Activated naive CD8-positive, alpha-beta T cell treated with anti-CD3 and anti-CD28 coated beads, Interleukin-2, amount 50 U/mL, for 16 hours (primary cell): Measurements from ENCODE around the gene MARCHF6.
"Not testable (repeated sequence)": the region's sequence is repeated elsewhere in the genome, so short reads cannot be mapped to it uniquely, and the experiment has no call there.

ENCODE experiments used
- DNase-seq: peaks from one replicate; pipeline ENCODE4 v3.0.0-alpha.2; 2020; ENCODE audit warnings: low read depth, low spot score

Gene MARCHF6

DNA sequence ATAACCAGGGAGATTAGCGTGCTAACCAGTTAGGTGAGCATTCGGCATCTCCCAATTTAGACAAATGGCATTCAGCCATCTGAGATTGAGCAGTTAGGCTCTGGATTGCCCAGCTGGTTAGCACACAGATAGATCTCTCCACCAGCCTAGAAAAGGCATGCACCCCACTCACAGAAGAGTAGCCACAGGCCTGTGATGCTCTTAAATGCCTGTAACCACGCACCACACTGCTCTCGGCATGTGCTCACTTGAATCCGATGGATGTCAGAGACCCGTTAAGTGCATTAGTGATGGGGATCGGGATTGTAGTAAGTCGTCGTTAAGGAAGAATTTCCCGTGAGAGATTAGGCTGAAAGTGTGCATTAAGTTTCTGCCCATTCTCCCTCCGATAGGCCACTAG is 23.0 kb downstream of the MARCHF6 start:
- no peak for DNase-seq

DNA sequence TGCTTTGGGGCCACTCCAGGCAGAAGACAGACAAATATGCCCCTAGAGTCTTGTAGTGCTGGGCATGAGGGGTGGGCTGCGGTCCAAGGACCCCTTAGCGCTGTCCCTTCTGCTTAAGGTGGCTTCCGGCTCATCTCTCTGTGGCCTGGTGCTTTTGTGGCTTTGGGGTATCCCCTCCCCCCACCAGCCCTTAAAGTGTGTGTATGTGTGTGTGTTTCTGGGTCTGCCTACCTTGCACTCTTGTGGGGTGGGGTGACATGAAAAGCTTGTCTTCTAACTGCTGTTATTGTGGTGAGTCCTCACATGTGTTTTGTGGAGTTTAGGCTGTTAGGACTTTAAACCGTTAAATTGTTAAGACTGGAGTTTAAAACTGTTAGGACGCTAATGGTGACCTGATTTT is 23.6 kb downstream of the MARCHF6 start:
- no peak for DNase-seq

DNA sequence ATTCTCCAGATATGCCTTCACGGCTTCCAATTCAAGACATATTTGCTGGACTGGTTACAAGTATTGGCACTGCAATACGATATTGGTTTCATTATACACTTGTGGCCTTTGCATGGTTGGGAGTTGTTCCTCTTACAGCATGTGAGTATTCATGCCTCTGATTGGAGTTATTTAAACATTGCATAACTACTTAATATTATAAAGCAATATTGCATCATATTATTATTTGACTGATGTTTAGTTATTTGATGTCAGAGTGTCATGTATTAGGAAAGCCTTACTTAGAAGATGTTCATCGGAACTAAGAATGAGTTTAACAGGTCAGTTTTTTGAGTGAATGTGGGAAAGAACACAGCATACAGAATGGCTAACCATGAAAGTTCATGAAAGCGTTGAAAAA is 28.3 kb downstream of the MARCHF6 start:
- DNase-seq, result no peak

DNA sequence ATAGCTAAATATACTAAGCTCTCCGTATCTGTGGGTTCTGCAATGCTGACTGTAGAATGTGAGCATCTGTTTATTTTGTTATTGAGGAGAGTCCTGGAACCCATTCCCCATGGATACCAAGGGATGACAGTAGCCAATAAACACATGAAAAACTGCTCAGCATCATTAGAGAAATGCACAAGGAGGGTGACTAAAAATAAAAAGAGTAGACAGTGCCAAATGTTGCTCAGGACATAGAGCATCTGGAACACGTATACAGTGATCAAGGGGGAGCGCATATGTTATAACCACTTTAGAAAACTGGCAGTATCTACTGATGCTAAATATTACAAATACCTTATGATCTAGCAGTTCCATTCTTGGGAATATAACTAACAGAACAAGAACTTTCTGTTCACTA is 31.0 kb downstream of the MARCHF6 start:
- DNase-seq, result no peak

DNA sequence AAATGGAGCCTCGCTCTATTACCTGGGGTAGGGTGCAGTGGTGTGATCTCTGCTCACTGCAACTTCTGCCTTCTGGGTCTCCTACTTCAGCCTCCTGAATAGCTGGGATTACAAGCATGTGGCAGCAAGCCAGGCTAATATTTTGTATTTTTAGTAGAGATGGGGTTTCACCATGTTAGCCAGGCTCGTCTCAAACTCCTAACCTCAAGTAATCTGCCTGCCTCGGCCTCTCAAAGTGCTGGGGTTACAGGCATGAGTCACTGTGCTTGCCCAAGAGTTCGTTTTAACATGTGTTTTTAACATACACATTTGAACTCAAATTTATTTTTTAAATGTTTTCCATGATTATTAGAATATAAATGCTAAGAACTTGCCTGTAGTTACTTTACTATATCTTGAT is 34.2 kb downstream of the MARCHF6 start:
- DNase-seq, result no peak

DNA sequence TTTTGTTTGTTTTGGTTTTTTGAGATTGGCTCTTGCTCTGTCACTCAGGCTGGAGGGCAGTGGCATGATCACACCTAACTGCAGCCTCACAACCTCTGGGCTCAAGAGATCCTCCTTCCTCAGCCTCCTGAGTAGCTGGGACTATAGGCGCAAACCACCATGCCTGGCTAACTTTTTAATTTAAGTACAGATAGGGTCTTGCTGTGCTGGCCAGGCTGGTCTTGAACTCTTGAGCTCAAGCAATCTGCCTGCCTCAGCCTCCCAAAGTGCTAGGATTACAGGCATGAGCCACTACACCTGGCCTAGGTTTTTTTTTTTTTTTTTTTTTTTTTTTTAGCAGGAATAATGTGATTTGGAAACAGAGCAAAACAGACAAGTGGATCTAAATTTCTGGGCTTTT is 37.6 kb downstream of the MARCHF6 start:
- DNase-seq, result no peak

DNA sequence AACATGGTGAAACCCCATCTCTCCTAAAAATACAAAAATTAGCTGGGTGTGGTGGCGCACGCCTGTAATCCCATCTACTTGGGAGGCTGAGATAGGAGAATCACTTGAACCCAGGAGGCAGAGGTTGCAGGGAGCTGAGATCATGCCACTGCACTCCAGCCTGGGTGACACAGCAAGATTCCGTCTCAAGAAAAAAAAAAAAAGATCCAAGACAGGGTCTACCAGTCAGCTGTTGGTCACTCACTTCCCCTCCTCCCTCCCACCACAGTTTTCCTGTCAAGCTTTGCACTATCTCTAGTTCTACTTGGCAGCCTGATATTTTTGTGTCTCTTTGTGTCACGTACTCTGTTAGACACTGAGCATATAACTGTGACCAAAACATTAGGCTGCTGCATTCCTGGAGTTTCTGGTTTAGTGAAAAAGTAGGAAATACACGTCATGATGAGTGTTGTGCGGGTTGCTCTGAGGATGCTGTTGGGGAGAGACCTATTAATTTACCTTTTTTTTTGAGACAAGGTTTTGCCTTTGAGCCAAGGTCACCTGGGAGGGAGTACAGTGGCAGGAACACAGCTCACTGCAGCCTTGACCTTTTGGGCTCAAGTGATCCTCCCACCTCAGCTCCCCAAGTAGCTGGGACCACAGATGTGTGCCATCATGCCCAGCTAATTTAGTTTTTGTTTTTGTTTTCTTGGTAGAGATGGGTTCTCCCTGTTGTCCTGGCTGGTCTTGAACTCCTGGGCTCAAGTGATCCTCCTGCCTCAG is 39.3 kb downstream of the MARCHF6 start:
- DNase-seq, result not testable (repeated sequence)

DNA sequence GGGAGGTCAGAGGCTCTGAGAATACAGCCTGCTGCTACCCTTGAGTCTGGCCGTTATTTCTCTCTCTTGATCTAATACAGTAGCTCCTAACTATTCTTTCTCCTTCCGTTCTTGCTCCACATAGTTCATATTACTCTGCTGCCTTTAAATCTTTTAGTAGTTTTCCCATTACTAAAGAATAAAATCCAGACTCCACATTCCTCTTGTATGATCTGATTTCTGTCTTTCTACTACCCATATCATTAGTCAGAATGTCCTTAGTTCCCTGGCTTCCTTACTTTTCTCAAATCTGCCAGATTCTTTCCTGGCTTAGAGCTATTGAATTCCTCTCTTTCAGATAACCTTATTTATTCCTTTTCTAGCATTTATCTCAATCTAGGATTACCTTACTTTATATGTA is 40.0 kb downstream of the MARCHF6 start:
- DNase-seq, result no peak

DNA sequence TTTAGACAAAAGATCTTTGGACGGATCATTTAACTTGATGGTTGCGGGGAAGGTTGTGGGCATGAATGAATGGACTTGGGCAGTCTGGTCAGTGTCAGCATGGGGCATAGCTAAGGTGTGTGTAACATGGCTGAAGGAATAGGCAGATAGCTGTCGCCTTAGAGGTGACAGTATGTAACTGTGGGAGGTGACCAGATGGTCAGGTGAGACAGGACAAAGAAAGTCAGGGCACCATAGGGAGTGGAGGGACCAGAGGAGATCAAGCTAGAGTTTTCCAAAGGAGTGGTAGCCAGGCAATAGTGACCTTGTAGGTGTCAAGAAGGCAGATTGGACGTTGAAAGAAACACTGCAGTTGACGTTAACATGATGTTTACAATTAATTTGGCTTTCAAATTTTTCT is 43.1 kb downstream of the MARCHF6 start:
- no peak for DNase-seq

DNA sequence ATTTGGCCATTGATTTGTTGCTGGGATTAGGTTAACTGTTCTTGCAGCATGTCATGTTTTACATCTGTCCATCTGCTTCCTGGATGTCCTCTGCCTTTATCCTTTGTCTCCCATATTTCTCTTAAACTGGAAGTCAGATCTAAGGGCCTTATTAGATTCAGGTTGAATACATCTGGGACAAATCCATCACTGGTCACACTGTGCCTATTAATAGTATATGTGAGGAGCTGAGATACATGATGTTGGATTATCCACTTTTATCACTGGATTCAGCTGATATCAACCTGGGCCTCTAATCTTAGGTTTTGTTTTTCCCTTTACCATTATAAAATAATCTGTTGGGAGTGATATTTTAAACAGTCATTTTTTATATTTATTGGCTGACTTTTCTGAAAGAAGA is 46.3 kb downstream of the MARCHF6 start:
- DNase-seq, result no peak

DNA sequence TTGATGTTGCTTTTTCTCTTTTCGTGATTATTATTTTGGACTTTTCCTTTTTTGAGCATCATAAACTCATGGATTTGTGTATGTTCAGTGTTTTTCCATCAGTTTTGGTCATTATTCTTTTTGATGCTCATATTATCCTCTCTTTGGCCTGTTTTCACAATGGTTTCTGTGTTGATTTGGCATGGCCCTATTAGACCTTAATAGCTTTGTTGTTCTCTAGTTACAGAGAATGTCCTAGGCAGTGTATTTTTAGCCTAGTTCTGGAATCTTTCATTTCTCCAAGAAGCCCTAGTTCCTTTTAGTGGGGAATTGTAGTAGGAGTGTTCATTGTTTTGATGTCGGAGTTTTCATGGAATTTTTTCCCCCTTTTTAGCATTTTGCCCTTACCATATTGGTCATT is 46.9 kb downstream of the MARCHF6 start:
- DNase-seq, result no peak

DNA sequence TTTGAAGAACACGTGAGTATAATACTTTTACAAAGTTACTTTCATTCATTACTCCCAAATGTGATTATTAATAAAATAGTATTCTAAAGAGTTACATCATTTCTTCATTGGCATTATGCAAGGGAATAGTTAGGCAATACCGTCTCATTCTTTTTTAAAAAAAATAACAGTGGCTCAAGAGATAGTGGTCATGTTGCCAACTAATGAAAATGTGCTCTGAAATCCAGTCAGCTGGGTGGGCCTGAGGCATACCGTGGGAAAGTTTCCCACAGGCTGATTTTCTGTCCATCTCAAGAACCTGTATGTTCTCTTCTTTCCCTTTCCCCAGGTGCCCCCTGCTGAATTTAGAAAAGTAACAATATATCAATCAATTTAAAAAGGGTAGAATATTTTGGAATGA is 47.3 kb downstream of the MARCHF6 start:
- no peak for DNase-seq

DNA sequence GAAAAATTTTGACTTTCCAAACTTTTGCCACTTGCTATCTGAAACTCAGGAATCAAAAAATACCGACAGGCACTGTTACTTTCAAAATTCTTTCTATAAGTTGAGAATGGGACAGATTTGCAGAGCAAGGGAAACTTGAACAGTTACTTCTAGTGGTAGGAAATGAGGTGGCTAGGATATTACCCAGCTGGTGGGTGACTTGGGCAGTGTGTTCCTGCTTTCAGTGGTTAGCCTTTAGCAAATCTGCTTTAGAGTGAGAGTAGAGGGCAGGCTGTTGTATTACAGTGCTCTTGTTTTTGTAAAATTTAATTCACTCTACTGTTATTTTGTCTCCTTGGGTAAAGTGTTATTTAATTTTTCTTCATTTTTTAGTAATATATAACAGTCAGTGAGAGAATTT is 48.0 kb downstream of the MARCHF6 start:
- DNase-seq, result no peak
